Stimulated activated CD8-positive, alpha-beta memory T cell treated with anti-CD3 and anti-CD28 coated beads, Interleukin-15, amount 100 ng/mL, for 48 hours (primary cell): ENCODE data around the gene UCK2.
A peak's percentile ranks its signal among the peaks of the same experiment; 100 is the strongest.

Experiments
- DNase-seq, 2 donors: peaks; one replicate each; pipeline ENCODE4 v3.0.0-alpha.2; 2020; ENCODE audit warnings: low read depth in 2 of 2

Gene UCK2

GRCh38 chr1:165900576-165901380 lies 73.4 kb downstream of the UCK2 start:
- DNase-seq: no peak

GRCh38 chr1:165902565-165902964 lies 75.2 kb downstream of the UCK2 start:
- no peak for DNase-seq

- no peak for DNase-seq
Measured at GRCh38 chr1:165903672-165904071, 76.3 kb downstream of the UCK2 start.

GRCh38 chr1:165904948-165905347 lies 77.5 kb downstream of the UCK2 start:
- DNase-seq: no peak

- no peak for DNase-seq
Measured at GRCh38 chr1:165905853-165906252, 78.4 kb downstream of the UCK2 start.

- DNase-seq: no peak
Measured at GRCh38 chr1:165907256-165907857, 79.9 kb downstream of the UCK2 start.

- no peak for DNase-seq
Measured at GRCh38 chr1:165910764-165911421, 83.5 kb downstream of the UCK2 start.

- no peak for DNase-seq
Measured at GRCh38 chr1:165911609-165912281, 84.3 kb downstream of the UCK2 start.

- no peak for DNase-seq
Measured at GRCh38 chr1:165912638-165913037, 85.2 kb downstream of the UCK2 start.

- peak; percentile 20 to 22 for DNase-seq
Measured at GRCh38 chr1:165914136-165914798, 86.9 kb downstream of the UCK2 start.

GRCh38 chr1:165915480-165915879 lies 88.1 kb downstream of the UCK2 start:
- no peak for DNase-seq

GRCh38 chr1:165915932-165916348 lies 88.5 kb downstream of the UCK2 start:
- DNase-seq: no peak

GRCh38 chr1:165917166-165917565 lies 89.8 kb downstream of the UCK2 start:
- DNase-seq: no peak

- DNase-seq: no peak
Measured at GRCh38 chr1:165924117-165924516, 96.7 kb downstream of the UCK2 start.

- no peak for DNase-seq
Measured at GRCh38 chr1:165925498-165926079, 98.2 kb downstream of the UCK2 start.

- no peak for DNase-seq
Measured at GRCh38 chr1:165927169-165927568, 99.8 kb downstream of the UCK2 start.

- DNase-seq: peak in 1 of 2 donors; percentile 9
Measured at GRCh38 chr1:165928075-165928731, 100.8 kb downstream of the UCK2 start.

- DNase-seq: no peak
Measured at GRCh38 chr1:165930961-165931360, 103.5 kb downstream of the UCK2 start.

GRCh38 chr1:165933446-165934170 lies 106.2 kb downstream of the UCK2 start:
- no peak for DNase-seq

- DNase-seq: no peak
Measured at GRCh38 chr1:165936542-165936941, 109.1 kb downstream of the UCK2 start.
